Endodermal cell (in vitro differentiated cells): ENCODE data around the gene CCDC15. TPM values are rescaled to one million over a fixed set of nuclear protein-coding genes. Genes with fewer than 3 reads are reported as not detected.
"Not testable (repeated sequence)": the region's sequence is repeated elsewhere in the genome, so short reads cannot be mapped to it uniquely, and the experiment has no call there.

Experiments
- DNase-seq: peaks from one replicate; pipeline ENCODE4 v3.0.0-alpha.2; 2017
- H3K27ac ChIP-seq: 2 replicates; pipeline ENCODE4 v1.5.1; 2013; ENCODE audit warnings: mild to moderate bottlenecking, low read depth, low read length, moderate library complexity
- H3K27me3 ChIP-seq: 2 replicates; pipeline ENCODE4 v1.6.1; 2013; ENCODE audit warnings: mild to moderate bottlenecking, low read length, moderate library complexity; ENCODE audit not compliant: insufficient read depth, control insufficient read depth, poor library complexity, severe bottlenecking
- H3K36me3 ChIP-seq: 2 replicates; pipeline ENCODE4 v1.7.0; 2013; ENCODE audit warnings: mild to moderate bottlenecking, low read length, moderate library complexity; ENCODE audit not compliant: control insufficient read depth, insufficient read depth
- H3K4me1 ChIP-seq: one replicate; pipeline ENCODE4 v1.7.0; 2013; ENCODE audit warnings: low read length; ENCODE audit not compliant: control insufficient read depth, insufficient read depth
- H3K4me3 ChIP-seq: 2 replicates; pipeline ENCODE4 v1.5.1; 2013; ENCODE audit warnings: mild to moderate bottlenecking, low read length, moderate library complexity
- H3K9ac ChIP-seq: 2 replicates; pipeline ENCODE4 v1.6.1; 2013; ENCODE audit warnings: mild to moderate bottlenecking, low read length, moderate library complexity; ENCODE audit not compliant: poor library complexity, severe bottlenecking; ENCODE audit errors: extremely low read depth
- H3K9me3 ChIP-seq: 2 replicates; pipeline ENCODE4 v1.6.1; 2013; ENCODE audit warnings: mild to moderate bottlenecking, low read length, moderate library complexity; ENCODE audit not compliant: control insufficient read depth
- H3K27ac Mint-ChIP-seq: 2 replicates; pipeline ENCODE4 v1.8.0; 2020; ENCODE audit warnings: mixed read lengths
- H3K27me3 Mint-ChIP-seq: 2 replicates; pipeline ENCODE4 v1.8.0; 2021; ENCODE audit warnings: mild to moderate bottlenecking, mixed read lengths; ENCODE audit not compliant: insufficient read depth
- H3K36me3 Mint-ChIP-seq: 2 replicates; pipeline ENCODE4 v1.8.0; 2020; ENCODE audit warnings: low read depth, mixed read lengths
- H3K4me1 Mint-ChIP-seq: 2 replicates; pipeline ENCODE4 v1.8.0; 2020; ENCODE audit warnings: mixed read lengths
- H3K4me3 Mint-ChIP-seq: 2 replicates; pipeline ENCODE4 v1.8.0; 2020; ENCODE audit warnings: mild to moderate bottlenecking, moderate library complexity, mixed read lengths
- H3K9me3 Mint-ChIP-seq: 2 replicates; pipeline ENCODE4 v1.8.0; 2020; ENCODE audit warnings: mild to moderate bottlenecking, mixed read lengths
- CTCF ChIP-seq: fragments of 200-600 bp; sonication (generic); conservative IDR thresholded peaks from 2 replicates; pipeline ENCODE4 v1.5.0; 2021; ENCODE audit warnings: antibody characterized with exemption, mild to moderate bottlenecking
- WGBS, 2 experiments: methylation state at CpG; one replicate each; pipeline versions ENCODE4 v1.1.5 to v1.1.7; 2013; ENCODE audit warnings: missing lambda C conversion rate in 2 of 2, mixed read lengths in 1 of 2; ENCODE audit not compliant: insufficient coverage in 1 of 2, insufficient read length in 1 of 2; 5-methylcytosine and 5-hydroxymethylcytosine counted together
- total RNA-seq, 2 donors: library from RNA; stranded (reverse); fragmentation: NEBNext Ultra II Directional in 1 of 2; extraction: Animal tissue kit (Norgen Biotek cat#: 25700) in 1 of 2; gene quantifications; 2 replicates in 1 of 2; 3 replicates in 1 of 2; pipeline ENCODE4 v1.2.1, GENCODE V29; 2021

The CCDC15 gene
- total RNA-seq, 2 donors from 2014 or later, result 3.3 TPM

DNA sequence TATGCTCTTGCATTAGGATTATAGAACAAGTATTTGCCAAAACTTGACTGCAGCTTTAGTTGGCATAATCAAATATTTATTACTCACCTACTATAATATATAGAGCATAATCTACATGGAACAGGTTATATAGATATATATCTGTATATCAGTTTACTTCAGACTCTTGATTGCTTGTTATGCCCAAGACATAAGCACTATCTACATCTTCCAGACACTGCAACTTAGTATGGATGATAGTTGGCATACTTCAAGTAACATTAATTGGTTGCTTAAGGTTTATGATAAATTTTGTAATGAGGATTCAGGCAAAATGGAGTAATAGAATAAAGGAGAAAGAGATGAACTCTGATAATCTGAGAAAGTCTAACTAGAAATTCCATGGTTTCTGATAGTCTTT is 1.0 kb downstream of the CCDC15 start:
- TF ChIP-seq CTCF, result no peak
- no peaks in the 10 kb centered on the region for H3K36me3 Mint-ChIP-seq
- no peaks in the 10 kb centered on the region for H3K27me3 Mint-ChIP-seq
- H3K4me1 ChIP-seq, result no peaks in the 10 kb centered on the region
- no peak overlapping the region for H3K9ac ChIP-seq
- no peak for DNase-seq
- H3K4me1 Mint-ChIP-seq, result no peaks in the 10 kb centered on the region
- no peak overlapping the region for H3K27ac Mint-ChIP-seq
- no peak overlapping the region for H3K27ac ChIP-seq
- H3K4me3 Mint-ChIP-seq, result no peak overlapping the region
- H3K4me3 ChIP-seq, result peak overlapping the region; percentile 79
- no peaks in the 10 kb centered on the region for H3K9me3 ChIP-seq
- H3K9me3 Mint-ChIP-seq, result no peaks in the 10 kb centered on the region
- H3K36me3 ChIP-seq, result no peaks in the 10 kb centered on the region
- peaks cover 8% of the 10 kb centered on the region for H3K27me3 ChIP-seq

DNA sequence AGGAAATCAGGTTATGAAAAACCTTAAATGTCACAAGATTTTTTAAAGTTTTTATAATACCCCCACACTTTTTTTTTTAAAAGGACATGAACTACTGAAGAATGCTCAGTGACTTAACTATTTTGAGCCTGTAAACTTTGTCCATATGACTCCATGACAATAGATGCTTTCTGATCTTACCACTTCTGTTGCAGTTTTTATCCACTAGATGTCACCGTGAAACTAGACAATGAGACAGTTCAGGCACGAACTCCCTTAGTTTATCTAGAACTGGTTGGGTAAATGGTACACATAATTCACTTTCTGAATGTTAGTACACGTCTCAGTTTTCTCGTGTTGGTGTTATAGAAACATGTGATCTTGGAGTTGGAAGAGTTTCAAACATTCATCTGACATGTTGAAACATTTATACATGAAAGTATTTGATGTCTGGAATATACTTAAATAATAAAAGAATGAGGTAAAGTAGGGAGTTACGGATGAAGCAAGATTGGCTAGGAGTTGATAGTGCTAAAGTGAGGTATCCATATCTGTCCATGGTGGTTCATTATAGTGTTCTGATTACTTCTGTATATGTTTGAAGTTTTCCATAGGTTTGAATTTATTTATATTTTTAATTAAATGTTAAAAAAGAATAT is 8.1 kb downstream of the CCDC15 start:
- no peak overlapping the region for H3K27ac Mint-ChIP-seq
- H3K36me3 Mint-ChIP-seq, result peaks cover 2% of the 10 kb centered on the region
- peaks cover 6% of the 10 kb centered on the region for H3K9me3 Mint-ChIP-seq
- Histone ChIP-seq H3K27ac (no peak overlapping the region), H3K36me3 (no peaks in the 10 kb centered on the region), H3K9ac (no peak overlapping the region), H3K27me3 (no peaks in the 10 kb centered on the region), H3K4me1 (no peaks in the 10 kb centered on the region), H3K9me3 (no peaks in the 10 kb centered on the region), H3K4me3 (no peak overlapping the region)
- H3K4me3 Mint-ChIP-seq, result no peak overlapping the region
- peak; percentile 86 for TF ChIP-seq CTCF
- WGBS, 2 experiments, result 54 to 60% methylated on average over 2 to 5 of the region's 5 CpGs
- H3K27me3 Mint-ChIP-seq, result peaks cover 27% of the 10 kb centered on the region
- DNase-seq, result no peak
- H3K4me1 Mint-ChIP-seq, result no peaks in the 10 kb centered on the region

- H3K27me3 Mint-ChIP-seq, result peaks cover 29% of the 10 kb centered on the region
- not testable (repeated sequence) for DNase-seq, H3K4me3 Mint-ChIP-seq, H3K36me3 ChIP-seq, H3K27ac ChIP-seq, H3K36me3 Mint-ChIP-seq, H3K9me3 Mint-ChIP-seq, H3K4me3 ChIP-seq, H3K4me1 Mint-ChIP-seq, H3K9ac ChIP-seq, H3K9me3 ChIP-seq, H3K4me1 ChIP-seq, H3K27ac Mint-ChIP-seq
- 92 to 98% methylated on average over 8 to 13 of the region's 13 CpGs for WGBS, 2 experiments
- peaks cover 13% of the 10 kb centered on the region for H3K27me3 ChIP-seq
These were observed 14.2 kb downstream of the CCDC15 start for GRCh38 chr11:124968197-124968596.

- no peaks in the 10 kb centered on the region for H3K4me1 Mint-ChIP-seq
- Histone ChIP-seq H3K9me3 (no peaks in the 10 kb centered on the region), H3K27ac (no peak overlapping the region), H3K36me3 (no peaks in the 10 kb centered on the region), H3K4me1 (no peaks in the 10 kb centered on the region), H3K4me3 (no peak overlapping the region), H3K9ac (no peak overlapping the region), H3K27me3 (peaks cover 29% of the 10 kb centered on the region)
- H3K27ac Mint-ChIP-seq, result no peak overlapping the region
- no peaks in the 10 kb centered on the region for H3K9me3 Mint-ChIP-seq
- no peak overlapping the region for H3K4me3 Mint-ChIP-seq
- no peaks in the 10 kb centered on the region for H3K36me3 Mint-ChIP-seq
- TF ChIP-seq CTCF, result peak; percentile 62
- 30% methylated on average over 1 of the region's 2 CpGs; no CpG with 5 or more reads in 1 of the 2 experiments for WGBS, 2 experiments
- peak; percentile 58 for DNase-seq
- peaks cover 19% of the 10 kb centered on the region for H3K27me3 Mint-ChIP-seq
These were observed 16.9 kb downstream of the CCDC15 start for GRCh38 chr11:124970925-124971324.
